ENCODE results near the gene PTPRK.

Gene PTPRK

GRCh38 chr6:128168244-128168643 is 352.2 kb downstream of the PTPRK start:
- Histone ChIP-seq H3K27ac (ENCODE audit: low read depth, low read length) (no peak overlapping the region), H3K36me3 (ENCODE audit: control insufficient read depth in 5 of 5, insufficient read depth in 5 of 5, low read length in 5 of 5) (no peaks in the 10 kb centered on the region), H3K9ac (ENCODE audit: low read length in 5 of 5) (no peak overlapping the region), H3K4me1 (ENCODE audit: control insufficient read depth in 5 of 5, insufficient read depth in 5 of 5, low read length in 5 of 5) (no peaks in the 10 kb centered on the region), H3K27me3 (ENCODE audit: control insufficient read depth in 5 of 5, insufficient read depth in 4 of 5, low read length in 5 of 5) (no peaks in the 10 kb centered on the region), H3K4me3 (ENCODE audit: low read depth in 1 of 5, low read length in 5 of 5) (no peak overlapping the region), H3K9me3 (ENCODE audit: control insufficient read depth in 5 of 5, low read length in 5 of 5) (no peaks in the 10 kb centered on the region)

- Histone ChIP-seq H3K27me3 (ENCODE audit: control insufficient read depth in 5 of 5, insufficient read depth in 4 of 5, low read length in 5 of 5) (no peaks in the 10 kb centered on the region), H3K9ac (ENCODE audit: low read length in 5 of 5) (no peak overlapping the region), H3K27ac (ENCODE audit: low read depth, low read length) (no peak overlapping the region), H3K36me3 (ENCODE audit: control insufficient read depth in 5 of 5, insufficient read depth in 5 of 5, low read length in 5 of 5) (no peaks in the 10 kb centered on the region), H3K9me3 (ENCODE audit: control insufficient read depth in 5 of 5, low read length in 5 of 5) (no peaks in the 10 kb centered on the region), H3K4me1 (ENCODE audit: control insufficient read depth in 5 of 5, insufficient read depth in 5 of 5, low read length in 5 of 5) (no peaks in the 10 kb centered on the region), H3K4me3 (ENCODE audit: low read depth in 1 of 5, low read length in 5 of 5) (no peak overlapping the region)
These were observed 352.8 kb downstream of the PTPRK start for GRCh38 chr6:128167552-128167951.

GRCh38 chr6:128164254-128164653 is 356.1 kb downstream of the PTPRK start:
- Histone ChIP-seq H3K27me3 (ENCODE audit: control insufficient read depth in 5 of 5, insufficient read depth in 4 of 5, low read length in 5 of 5) (no peaks in the 10 kb centered on the region), H3K4me1 (ENCODE audit: control insufficient read depth in 5 of 5, insufficient read depth in 5 of 5, low read length in 5 of 5) (no peaks in the 10 kb centered on the region), H3K27ac (ENCODE audit: low read depth, low read length) (no peak overlapping the region), H3K9me3 (ENCODE audit: control insufficient read depth in 5 of 5, low read length in 5 of 5) (no peaks in the 10 kb centered on the region), H3K9ac (ENCODE audit: low read length in 5 of 5) (no peak overlapping the region), H3K4me3 (ENCODE audit: low read depth in 1 of 5, low read length in 5 of 5) (no peak overlapping the region), H3K36me3 (ENCODE audit: control insufficient read depth in 5 of 5, insufficient read depth in 5 of 5, low read length in 5 of 5) (no peaks in the 10 kb centered on the region)

- no peak overlapping the region for H3K27ac ChIP-seq (ENCODE audit: low read depth, low read length)
- no peak overlapping the region for H3K4me3 ChIP-seq (ENCODE audit: low read depth in 1 of 5, low read length in 5 of 5)
- H3K27me3 ChIP-seq (ENCODE audit: control insufficient read depth in 5 of 5, insufficient read depth in 4 of 5, low read length in 5 of 5), result no peaks in the 10 kb centered on the region
- no peaks in the 10 kb centered on the region for H3K4me1 ChIP-seq (ENCODE audit: control insufficient read depth in 5 of 5, insufficient read depth in 5 of 5, low read length in 5 of 5)
- H3K9me3 ChIP-seq (ENCODE audit: control insufficient read depth in 5 of 5, low read length in 5 of 5), result no peaks in the 10 kb centered on the region
- no peaks in the 10 kb centered on the region for H3K36me3 ChIP-seq (ENCODE audit: control insufficient read depth in 5 of 5, insufficient read depth in 5 of 5, low read length in 5 of 5)
- no peak overlapping the region for H3K9ac ChIP-seq (ENCODE audit: low read length in 5 of 5)
These were observed 358.0 kb downstream of the PTPRK start for GRCh38 chr6:128162423-128162822.

- no peaks in the 10 kb centered on the region for H3K27me3 ChIP-seq (ENCODE audit: control insufficient read depth in 5 of 5, insufficient read depth in 4 of 5, low read length in 5 of 5)
- H3K9ac ChIP-seq (ENCODE audit: low read length in 5 of 5), result no peak overlapping the region
- no peaks in the 10 kb centered on the region for H3K36me3 ChIP-seq (ENCODE audit: control insufficient read depth in 5 of 5, insufficient read depth in 5 of 5, low read length in 5 of 5)
- no peaks in the 10 kb centered on the region for H3K9me3 ChIP-seq (ENCODE audit: control insufficient read depth in 5 of 5, low read length in 5 of 5)
- no peak overlapping the region for H3K27ac ChIP-seq (ENCODE audit: low read depth, low read length)
- no peaks in the 10 kb centered on the region for H3K4me1 ChIP-seq (ENCODE audit: control insufficient read depth in 5 of 5, insufficient read depth in 5 of 5, low read length in 5 of 5)
- H3K4me3 ChIP-seq (ENCODE audit: low read depth in 1 of 5, low read length in 5 of 5), result no peak overlapping the region
These were observed 358.6 kb downstream of the PTPRK start for GRCh38 chr6:128161839-128162238.

- H3K9me3 ChIP-seq (ENCODE audit: control insufficient read depth in 5 of 5, low read length in 5 of 5), result no peaks in the 10 kb centered on the region
- no peak overlapping the region for H3K9ac ChIP-seq (ENCODE audit: low read length in 5 of 5)
- no peak overlapping the region for H3K27ac ChIP-seq (ENCODE audit: low read depth, low read length)
- H3K36me3 ChIP-seq (ENCODE audit: control insufficient read depth in 5 of 5, insufficient read depth in 5 of 5, low read length in 5 of 5), result no peaks in the 10 kb centered on the region
- no peaks in the 10 kb centered on the region for H3K4me1 ChIP-seq (ENCODE audit: control insufficient read depth in 5 of 5, insufficient read depth in 5 of 5, low read length in 5 of 5)
- H3K4me3 ChIP-seq (ENCODE audit: low read depth in 1 of 5, low read length in 5 of 5), result no peak overlapping the region
- no peaks in the 10 kb centered on the region for H3K27me3 ChIP-seq (ENCODE audit: control insufficient read depth in 5 of 5, insufficient read depth in 4 of 5, low read length in 5 of 5)
These were observed 359.1 kb downstream of the PTPRK start for GRCh38 chr6:128161263-128161662.

- Histone ChIP-seq H3K9me3 (ENCODE audit: control insufficient read depth in 5 of 5, low read length in 5 of 5) (no peaks in the 10 kb centered on the region), H3K27me3 (ENCODE audit: control insufficient read depth in 5 of 5, insufficient read depth in 4 of 5, low read length in 5 of 5) (no peaks in the 10 kb centered on the region), H3K27ac (ENCODE audit: low read depth, low read length) (no peak overlapping the region), H3K36me3 (ENCODE audit: control insufficient read depth in 5 of 5, insufficient read depth in 5 of 5, low read length in 5 of 5) (no peaks in the 10 kb centered on the region), H3K4me1 (ENCODE audit: control insufficient read depth in 5 of 5, insufficient read depth in 5 of 5, low read length in 5 of 5) (no peaks in the 10 kb centered on the region), H3K4me3 (ENCODE audit: low read depth in 1 of 5, low read length in 5 of 5) (no peak overlapping the region), H3K9ac (ENCODE audit: low read length in 5 of 5) (no peak overlapping the region)
These were observed 361.9 kb downstream of the PTPRK start for GRCh38 chr6:128158496-128158895.

- no peaks in the 10 kb centered on the region for H3K27me3 ChIP-seq (ENCODE audit: control insufficient read depth in 5 of 5, insufficient read depth in 4 of 5, low read length in 5 of 5)
- H3K4me3 ChIP-seq (ENCODE audit: low read depth in 1 of 5, low read length in 5 of 5), result no peak overlapping the region
- no peaks in the 10 kb centered on the region for H3K4me1 ChIP-seq (ENCODE audit: control insufficient read depth in 5 of 5, insufficient read depth in 5 of 5, low read length in 5 of 5)
- H3K9me3 ChIP-seq (ENCODE audit: control insufficient read depth in 5 of 5, low read length in 5 of 5), result no peaks in the 10 kb centered on the region
- no peak overlapping the region for H3K27ac ChIP-seq (ENCODE audit: low read depth, low read length)
- no peaks in the 10 kb centered on the region for H3K36me3 ChIP-seq (ENCODE audit: control insufficient read depth in 5 of 5, insufficient read depth in 5 of 5, low read length in 5 of 5)
- no peak overlapping the region for H3K9ac ChIP-seq (ENCODE audit: low read length in 5 of 5)
These were observed 363.9 kb downstream of the PTPRK start for GRCh38 chr6:128156321-128157111.

- H3K4me3 ChIP-seq (ENCODE audit: low read depth in 1 of 5, low read length in 5 of 5), result no peak overlapping the region
- H3K9me3 ChIP-seq (ENCODE audit: control insufficient read depth in 5 of 5, low read length in 5 of 5), result no peaks in the 10 kb centered on the region
- H3K4me1 ChIP-seq (ENCODE audit: control insufficient read depth in 5 of 5, insufficient read depth in 5 of 5, low read length in 5 of 5), result no peaks in the 10 kb centered on the region
- no peak overlapping the region for H3K27ac ChIP-seq (ENCODE audit: low read depth, low read length)
- no peaks in the 10 kb centered on the region for H3K36me3 ChIP-seq (ENCODE audit: control insufficient read depth in 5 of 5, insufficient read depth in 5 of 5, low read length in 5 of 5)
- no peaks in the 10 kb centered on the region for H3K27me3 ChIP-seq (ENCODE audit: control insufficient read depth in 5 of 5, insufficient read depth in 4 of 5, low read length in 5 of 5)
- no peak overlapping the region for H3K9ac ChIP-seq (ENCODE audit: low read length in 5 of 5)
These were observed 364.6 kb downstream of the PTPRK start for GRCh38 chr6:128155826-128156225.

- no peaks in the 10 kb centered on the region for H3K9me3 ChIP-seq (ENCODE audit: control insufficient read depth in 5 of 5, low read length in 5 of 5)
- H3K36me3 ChIP-seq (ENCODE audit: control insufficient read depth in 5 of 5, insufficient read depth in 5 of 5, low read length in 5 of 5), result no peaks in the 10 kb centered on the region
- no peaks in the 10 kb centered on the region for H3K4me1 ChIP-seq (ENCODE audit: control insufficient read depth in 5 of 5, insufficient read depth in 5 of 5, low read length in 5 of 5)
- no peaks in the 10 kb centered on the region for H3K27me3 ChIP-seq (ENCODE audit: control insufficient read depth in 5 of 5, insufficient read depth in 4 of 5, low read length in 5 of 5)
- no peak overlapping the region for H3K27ac ChIP-seq (ENCODE audit: low read depth, low read length)
- H3K9ac ChIP-seq (ENCODE audit: low read length in 5 of 5), result no peak overlapping the region
- no peak overlapping the region for H3K4me3 ChIP-seq (ENCODE audit: low read depth in 1 of 5, low read length in 5 of 5)
These were observed 367.8 kb downstream of the PTPRK start for GRCh38 chr6:128152551-128152950.

Data from subcutaneous abdominal adipose tissue (tissue), 5 donors.